BJ (cell line): ENCODE data around the gene ABCA7. TPM values are rescaled to one million over a fixed set of nuclear protein-coding genes. Genes with fewer than 3 reads are reported as not detected.

Experiments used
- CTCF ChIA-PET: fragments of 350-600 bp; formaldehyde crosslinking; extraction: SDS; loops from one replicate; lab custom pipeline; 2021; ENCODE audit warnings: antibody characterized with exemption, inconsistent platforms; lab: Yijun Ruan, JAX
- POLR2A ChIA-PET: fragments of 300-600 bp; sonication (Branson Sonifier 250); formaldehyde crosslinking; extraction: SDS; loops from one replicate; lab custom pipeline; 2021; ENCODE audit warnings: antibody characterized with exemption; lab: Charles Lee
- DNase-seq: peaks from one replicate; pipeline ENCODE4 v3.0.0-alpha.2; 2011; ENCODE audit warnings: low read depth
- H3K27me3 ChIP-seq: 2 replicates; pipeline ENCODE4 v1.6.0; 2011; ENCODE audit warnings: low read length; ENCODE audit not compliant: control insufficient read depth, insufficient read depth
- H3K36me3 ChIP-seq: 2 replicates; pipeline ENCODE4 v1.5.1; 2011; ENCODE audit warnings: low read length; ENCODE audit not compliant: control insufficient read depth, insufficient read depth
- H3K4me3 ChIP-seq: 2 replicates; pipeline ENCODE4 v1.5.1; 2011; ENCODE audit warnings: low read depth, mild to moderate bottlenecking, control low read depth, low read length
- CTCF ChIP-seq: IDR thresholded peaks from 2 replicates; pipeline ENCODE4 v1.5.1; 2011; ENCODE audit warnings: low read depth, mild to moderate bottlenecking, control low read depth, inconsistent platforms, low read length, moderate library complexity; ENCODE audit not compliant: insufficient read depth
- polyA plus RNA-seq: library from polyadenylated mRNA; depleted of rRNA; stranded (reverse); fragments of >200 nt; gene quantifications from 2 replicates; pipeline ENCODE4 v1.2.3, GENCODE V29; 2011

The ABCA7 gene
- polyA plus RNA-seq, 1 experiment, result 1.9 TPM

- ChIA-PET CTCF (interaction anchor here (1.3 kb wide), 1 partner anchor 24 kb away, joined by 4 read pairs; no protein-coding TSS in a partner anchor), POLR2A (interaction anchor here (0.5 kb wide), 1 partner anchor 11 kb away, joined by 5 read pairs; no protein-coding TSS in a partner anchor)
- H3K36me3 ChIP-seq, result peaks cover 32% of the 10 kb centered on the region
Observed at GRCh38 chr19:1088416-1089010, 48.6 kb downstream of the ABCA7 start.

GRCh38 chr19:1089126-1089771 lies 49.3 kb downstream of the ABCA7 start:
- H3K36me3 ChIP-seq, result peaks cover 34% of the 10 kb centered on the region
- H3K27me3 ChIP-seq, result no peaks in the 10 kb centered on the region
- no peak overlapping the region for H3K4me3 ChIP-seq
- no peak for DNase-seq
- ChIA-PET POLR2A (interaction anchor here (0.7 kb wide), 1 partner anchor 180 kb away, joined by 3 read pairs; no protein-coding TSS in a partner anchor), CTCF (interaction anchor here (1.1 to 1.3 kb wide), 2 partner anchors 12 to 25 kb away, joined by 3 to 4 read pairs; no protein-coding TSS in a partner anchor)
- no peak for TF ChIP-seq CTCF

More at GRCh38 chr19:1088416-1089010, 48.6 kb downstream of the ABCA7 start:
- Histone ChIP-seq H3K27me3 (no peaks in the 10 kb centered on the region), H3K4me3 (no peak overlapping the region)
- no peak for DNase-seq
- TF ChIP-seq CTCF, result no peak

- Histone ChIP-seq H3K36me3 (peaks cover 34% of the 10 kb centered on the region), H3K27me3 (no peaks in the 10 kb centered on the region), H3K4me3 (no peak overlapping the region)
- ChIA-PET POLR2A (interaction anchor here (0.5 to 0.7 kb wide), 2 partner anchors 12 to 179 kb away, joined by 3 to 5 read pairs; no protein-coding TSS in a partner anchor), CTCF (interaction anchor here (1.1 to 1.3 kb wide), 2 partner anchors 11 to 23 kb away, joined by 3 read pairs; no protein-coding TSS in a partner anchor)
- no peak for TF ChIP-seq CTCF
- no peak for DNase-seq
Observed at GRCh38 chr19:1089891-1090290, 50.0 kb downstream of the ABCA7 start.

GRCh38 chr19:1090731-1091543 lies 51.0 kb downstream of the ABCA7 start:
- CTCF ChIA-PET, result interaction anchor here (1.3 kb wide), 1 partner anchor 22 kb away, joined by 3 read pairs; no protein-coding TSS in a partner anchor
- DNase-seq, result no peak
- POLR2A ChIA-PET, result no interaction called here
- Histone ChIP-seq H3K4me3 (no peak overlapping the region), H3K27me3 (no peaks in the 10 kb centered on the region), H3K36me3 (peaks cover 34% of the 10 kb centered on the region)
- TF ChIP-seq CTCF, result no peak
